ENCODE measurements around the gene USP15. TPM values are rescaled to one million over a fixed set of nuclear protein-coding genes. Genes with fewer than 3 reads are reported as not detected.

The USP15 gene
- total and polyA plus RNA-seq, 2 of the 4 experiments (the other 2 are of a cell fraction) = 28.5 to 49.6 TPM

DNA sequence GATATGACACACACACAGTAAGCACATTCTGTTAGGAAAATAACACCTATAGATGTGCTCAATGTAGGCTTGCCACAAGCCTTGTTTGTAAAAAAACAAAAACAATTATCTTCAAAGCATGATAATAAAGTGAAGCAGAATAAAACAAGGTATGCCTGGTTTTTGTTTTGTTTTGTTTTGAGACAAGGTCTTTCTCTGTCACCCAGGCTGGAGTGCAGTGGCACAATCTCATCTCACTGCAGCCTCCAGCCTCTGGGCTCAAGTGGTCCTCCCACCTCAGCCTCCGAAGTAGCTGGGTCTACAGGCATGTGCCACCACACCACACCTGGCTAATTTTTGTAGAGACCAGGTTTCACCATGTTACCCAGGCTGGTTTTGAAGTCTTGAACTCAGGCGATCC lies 154.0 kb downstream of the USP15 start:
- no CpG with 5 or more reads among the region's 2 CpGs for WGBS, 2 experiments (ENCODE audit: extremely low coverage in 2 of 2, insufficient read length in 1 of 2)
- Histone ChIP-seq H3K79me1 (ENCODE audit: low read depth in 1 of 2, low read length in 2 of 2) (no peaks in the 10 kb centered on the region), H3K4me1 (ENCODE audit: control insufficient read depth, insufficient read depth, low read length) (no peaks in the 10 kb centered on the region), H3K23ac (ENCODE audit: low read depth, low read length) (no peak overlapping the region), H3K9ac (ENCODE audit: low read depth, low read length) (no peak overlapping the region), H3K4ac (ENCODE audit: low read depth, low read length) (no peak overlapping the region), H4K20me1 (ENCODE audit: insufficient read depth, low read length) (no peaks in the 10 kb centered on the region), H2BK5ac (ENCODE audit: low read depth, low read length, poor library complexity, severe bottlenecking) (no peak overlapping the region), H2AK5ac (ENCODE audit: low read depth, low read length) (no peak overlapping the region), H4K91ac (ENCODE audit: insufficient read depth, low read depth, low read length) (no peak overlapping the region), H3K4me3 (ENCODE audit: insufficient read depth, low read depth, low read length) (no peak overlapping the region), H3K14ac (replicated peaks; ENCODE audit: low read depth, low read length) (no peak overlapping the region), H3K27me3 (ENCODE audit: control insufficient read depth, insufficient read depth, low read length) (no peaks in the 10 kb centered on the region), H3K27ac (ENCODE audit: insufficient read depth, low read length) (no peak overlapping the region), H2BK15ac (ENCODE audit: low read depth, low read length) (no peak overlapping the region), H2BK20ac (ENCODE audit: low read depth, low read length) (no peak overlapping the region), H3K56ac (ENCODE audit: extremely low read depth, insufficient read depth, low read length) (no peak overlapping the region), H3K4me2 (ENCODE audit: low read depth, low read length) (no peak overlapping the region), H3K9me1 (ENCODE audit: insufficient read depth, low read length) (no peaks in the 10 kb centered on the region), H2AFZ (replicated peaks; ENCODE audit: low read length, poor library complexity) (no peak overlapping the region), H4K5ac (ENCODE audit: low read depth, low read length) (no peak overlapping the region), H2BK120ac (ENCODE audit: low read depth, low read length) (no peak overlapping the region), H3K36me3 (ENCODE audit: control insufficient read depth, insufficient read depth, low read length) (0 out of 2 replicates have a peak, but pooled peaks cover 1% of the 10 kb centered on the region), H2AK9ac (replicated peaks; ENCODE audit: low read depth, low read length, poor library complexity) (no peak overlapping the region), H3K9me3 (ENCODE audit: control insufficient read depth, insufficient read depth, low read length) (no peaks in the 10 kb centered on the region), H4K8ac (ENCODE audit: low read depth in 2 of 2, low read length in 2 of 2) (no peak overlapping the region), H3K18ac (ENCODE audit: low read depth, low read length) (no peak overlapping the region)
- POLR2A ChIA-PET (ENCODE audit: unreplicated experiment) = no interaction called here
- ATAC-seq (ENCODE audit: low read depth) = no peak
- dilution Hi-C loops (cut with HindIII; ENCODE audit: low sequenced_read_pairs, unreplicated experiment) = no loop called here
- in situ Hi-C loops (cut with MboI; ENCODE audit: low sequenced_read_pairs) = no loop called here
- no peak for TF ChIP-seq RFX5 (IDR thresholded peaks at IDR 0.05; ENCODE audit: low read depth, low read length)
- no peak for TF ChIP-seq FOS (IDR thresholded peaks at IDR 0.05; ENCODE audit: low read depth, low read length)
- TF ChIP-seq CHD1 (IDR thresholded peaks at IDR 0.05; ENCODE audit: low read depth, low read length) = no peak
- no peak for TF ChIP-seq BHLHE40 (IDR thresholded peaks at IDR 0.05; ENCODE audit: low read depth, low read length)
- no peak for TF ChIP-seq NFE2L2 (IDR thresholded peaks at IDR 0.05; ENCODE audit: low read depth, low read length)
- no peak for TF ChIP-seq SMC3 (IDR thresholded peaks at IDR 0.05; ENCODE audit: low read depth, low read length)
- TF ChIP-seq, protein P1, sequence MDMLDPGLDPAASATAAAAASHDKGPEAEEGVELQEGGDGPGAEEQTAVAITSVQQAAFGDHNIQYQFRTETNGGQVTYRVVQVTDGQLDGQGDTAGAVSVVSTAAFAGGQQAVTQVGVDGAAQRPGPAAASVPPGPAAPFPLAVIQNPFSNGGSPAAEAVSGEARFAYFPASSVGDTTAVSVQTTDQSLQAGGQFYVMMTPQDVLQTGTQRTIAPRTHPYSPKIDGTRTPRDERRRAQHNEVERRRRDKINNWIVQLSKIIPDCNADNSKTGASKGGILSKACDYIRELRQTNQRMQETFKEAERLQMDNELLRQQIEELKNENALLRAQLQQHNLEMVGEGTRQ (IDR thresholded peaks at IDR 0.05; ENCODE audit: low read depth, low read length) = no peak
- TF ChIP-seq POLR2A (IDR thresholded peaks at IDR 0.05; ENCODE audit: low read depth, low read length) = no peak
- no peak for TF ChIP-seq MAFK (IDR thresholded peaks at IDR 0.05; ENCODE audit: low read depth, low read length)
- TF ChIP-seq RCOR1 (IDR thresholded peaks at IDR 0.05; ENCODE audit: insufficient replicate concordance, low read length) = no peak
- TF ChIP-seq, protein P2, sequence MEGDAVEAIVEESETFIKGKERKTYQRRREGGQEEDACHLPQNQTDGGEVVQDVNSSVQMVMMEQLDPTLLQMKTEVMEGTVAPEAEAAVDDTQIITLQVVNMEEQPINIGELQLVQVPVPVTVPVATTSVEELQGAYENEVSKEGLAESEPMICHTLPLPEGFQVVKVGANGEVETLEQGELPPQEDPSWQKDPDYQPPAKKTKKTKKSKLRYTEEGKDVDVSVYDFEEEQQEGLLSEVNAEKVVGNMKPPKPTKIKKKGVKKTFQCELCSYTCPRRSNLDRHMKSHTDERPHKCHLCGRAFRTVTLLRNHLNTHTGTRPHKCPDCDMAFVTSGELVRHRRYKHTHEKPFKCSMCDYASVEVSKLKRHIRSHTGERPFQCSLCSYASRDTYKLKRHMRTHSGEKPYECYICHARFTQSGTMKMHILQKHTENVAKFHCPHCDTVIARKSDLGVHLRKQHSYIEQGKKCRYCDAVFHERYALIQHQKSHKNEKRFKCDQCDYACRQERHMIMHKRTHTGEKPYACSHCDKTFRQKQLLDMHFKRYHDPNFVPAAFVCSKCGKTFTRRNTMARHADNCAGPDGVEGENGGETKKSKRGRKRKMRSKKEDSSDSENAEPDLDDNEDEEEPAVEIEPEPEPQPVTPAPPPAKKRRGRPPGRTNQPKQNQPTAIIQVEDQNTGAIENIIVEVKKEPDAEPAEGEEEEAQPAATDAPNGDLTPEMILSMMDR (conservative IDR thresholded peaks at IDR 0.05; ENCODE audit: low read depth, low read length) = no peak
- no peak for TF ChIP-seq MXI1 (IDR thresholded peaks at IDR 0.05; ENCODE audit: borderline replicate concordance, low read depth, low read length)
- no peak for TF ChIP-seq CEBPB (IDR thresholded peaks at IDR 0.05; ENCODE audit: low read depth, low read length)
- TF ChIP-seq, protein P3, sequence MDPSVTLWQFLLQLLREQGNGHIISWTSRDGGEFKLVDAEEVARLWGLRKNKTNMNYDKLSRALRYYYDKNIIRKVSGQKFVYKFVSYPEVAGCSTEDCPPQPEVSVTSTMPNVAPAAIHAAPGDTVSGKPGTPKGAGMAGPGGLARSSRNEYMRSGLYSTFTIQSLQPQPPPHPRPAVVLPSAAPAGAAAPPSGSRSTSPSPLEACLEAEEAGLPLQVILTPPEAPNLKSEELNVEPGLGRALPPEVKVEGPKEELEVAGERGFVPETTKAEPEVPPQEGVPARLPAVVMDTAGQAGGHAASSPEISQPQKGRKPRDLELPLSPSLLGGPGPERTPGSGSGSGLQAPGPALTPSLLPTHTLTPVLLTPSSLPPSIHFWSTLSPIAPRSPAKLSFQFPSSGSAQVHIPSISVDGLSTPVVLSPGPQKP (IDR thresholded peaks at IDR 0.05; ENCODE audit: borderline replicate concordance, low read depth, low read length) = no peak
- no peak for TF ChIP-seq RAD21 (IDR thresholded peaks at IDR 0.05; ENCODE audit: low read length)
- TF ChIP-seq MAZ (IDR thresholded peaks at IDR 0.05; ENCODE audit: borderline replicate concordance, low read depth, low read length) = no peak
- DNase-seq = no peak
- CTCF ChIA-PET = no interaction called here
- no TSS peak for BruUV-seq (replicated peaks)
- intact Hi-C loops (cut with micrococcal nuclease) = no loop called here

Data from IMR-90 (cell line).